Prostate gland (tissue), 2 donors: ENCODE data around the gene NFATC3.

Experiments
- POLR2A ChIP-seq: fragments of 450-650 bp; IDR thresholded peaks from one replicate; pipeline ENCODE4 v1.6.1; 2016; ENCODE audit warnings: antibody characterized with exemption, mild to moderate bottlenecking
- POLR2AphosphoS5 ChIP-seq: sonication (generic); formaldehyde crosslinking; IDR thresholded peaks from one replicate; pipeline ENCODE4 v1.6.1; 2017; ENCODE audit warnings: antibody characterized with exemption
- TF ChIP-seq, protein P1 (sequence below), 4 experiments: fragments of 200-600 bp in 2 of 4; fragments of 450-650 bp in 2 of 4; sonication (generic) in 2 of 4; IDR thresholded peaks; 1 replicate in 3 of 4; 2 replicates in 1 of 4; pipeline ENCODE4 v1.5.1; 2016 to 2019; ENCODE audit warnings: antibody characterized with exemption in 4 of 4, mild to moderate bottlenecking in 2 of 4, moderate library complexity in 2 of 4

DNA sequence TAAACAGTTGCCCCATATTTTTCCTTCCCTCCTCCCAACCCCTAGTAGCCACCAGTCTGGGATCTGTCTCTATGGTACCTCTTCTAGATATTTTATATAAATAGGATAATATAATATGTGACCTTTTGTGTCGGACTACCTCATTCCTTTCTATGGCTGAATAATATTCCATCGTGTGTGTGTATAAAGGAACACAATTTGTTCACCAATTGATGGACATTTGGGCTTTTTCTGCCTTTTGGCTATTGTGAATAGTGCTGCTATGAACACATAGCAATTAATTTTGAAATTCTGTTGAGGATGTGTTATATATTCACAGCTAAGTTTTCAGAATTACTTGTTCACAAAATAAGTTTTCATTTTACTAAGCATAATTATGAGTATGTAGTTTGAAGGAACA, 2.5 kb downstream of the NFATC3 start:
- TF ChIP-seq, protein P1, sequence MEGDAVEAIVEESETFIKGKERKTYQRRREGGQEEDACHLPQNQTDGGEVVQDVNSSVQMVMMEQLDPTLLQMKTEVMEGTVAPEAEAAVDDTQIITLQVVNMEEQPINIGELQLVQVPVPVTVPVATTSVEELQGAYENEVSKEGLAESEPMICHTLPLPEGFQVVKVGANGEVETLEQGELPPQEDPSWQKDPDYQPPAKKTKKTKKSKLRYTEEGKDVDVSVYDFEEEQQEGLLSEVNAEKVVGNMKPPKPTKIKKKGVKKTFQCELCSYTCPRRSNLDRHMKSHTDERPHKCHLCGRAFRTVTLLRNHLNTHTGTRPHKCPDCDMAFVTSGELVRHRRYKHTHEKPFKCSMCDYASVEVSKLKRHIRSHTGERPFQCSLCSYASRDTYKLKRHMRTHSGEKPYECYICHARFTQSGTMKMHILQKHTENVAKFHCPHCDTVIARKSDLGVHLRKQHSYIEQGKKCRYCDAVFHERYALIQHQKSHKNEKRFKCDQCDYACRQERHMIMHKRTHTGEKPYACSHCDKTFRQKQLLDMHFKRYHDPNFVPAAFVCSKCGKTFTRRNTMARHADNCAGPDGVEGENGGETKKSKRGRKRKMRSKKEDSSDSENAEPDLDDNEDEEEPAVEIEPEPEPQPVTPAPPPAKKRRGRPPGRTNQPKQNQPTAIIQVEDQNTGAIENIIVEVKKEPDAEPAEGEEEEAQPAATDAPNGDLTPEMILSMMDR (IDR thresholded peaks at IDR 0.05) = no peak
- TF ChIP-seq POLR2AphosphoS5 (no peak), POLR2A (no peak)
